PC-9 (cell line): ENCODE data around the gene CARMIL1.

Experiments used
- EZH2 ChIP-seq: fragments of 200-600 bp; sonication (generic); IDR thresholded peaks from 2 replicates; pipeline ENCODE4 v1.8.0; 2017; ENCODE audit warnings: antibody characterized with exemption, low read depth
- TF ChIP-seq, protein P1 (sequence below): fragments of 200-600 bp; sonication (generic); conservative IDR thresholded peaks from 2 replicates; pipeline ENCODE4 v1.6.1; 2017; ENCODE audit warnings: mixed run types, antibody characterized with exemption, mild to moderate bottlenecking, moderate library complexity

DNA sequence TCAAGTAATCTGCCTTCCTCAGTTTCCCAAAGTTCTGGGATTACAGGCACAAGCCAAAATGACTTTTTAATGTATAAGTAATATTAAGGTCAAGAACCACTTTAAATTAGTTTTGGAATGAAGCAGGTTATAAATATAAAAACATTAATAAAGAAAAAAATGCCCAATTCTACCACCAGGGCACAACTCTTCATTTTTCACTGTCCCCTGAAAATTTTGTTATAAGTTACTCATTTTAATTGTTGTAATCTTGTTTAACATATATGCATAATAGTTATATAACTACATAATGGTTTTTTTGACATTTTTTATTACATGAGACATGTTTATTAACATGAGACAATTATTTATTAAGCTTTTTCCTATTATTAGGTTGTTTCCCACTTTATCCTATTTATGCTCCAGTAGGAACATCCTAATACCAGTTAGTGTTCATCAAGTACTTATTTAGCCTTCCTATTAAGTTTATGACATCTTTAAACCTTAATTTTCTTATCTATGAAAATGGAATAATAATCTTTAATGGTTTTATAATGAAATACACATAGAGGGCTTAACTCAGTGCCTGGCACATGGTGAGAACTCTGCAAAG is 190.7 kb downstream of the CARMIL1 start:
- TF ChIP-seq, protein P1, sequence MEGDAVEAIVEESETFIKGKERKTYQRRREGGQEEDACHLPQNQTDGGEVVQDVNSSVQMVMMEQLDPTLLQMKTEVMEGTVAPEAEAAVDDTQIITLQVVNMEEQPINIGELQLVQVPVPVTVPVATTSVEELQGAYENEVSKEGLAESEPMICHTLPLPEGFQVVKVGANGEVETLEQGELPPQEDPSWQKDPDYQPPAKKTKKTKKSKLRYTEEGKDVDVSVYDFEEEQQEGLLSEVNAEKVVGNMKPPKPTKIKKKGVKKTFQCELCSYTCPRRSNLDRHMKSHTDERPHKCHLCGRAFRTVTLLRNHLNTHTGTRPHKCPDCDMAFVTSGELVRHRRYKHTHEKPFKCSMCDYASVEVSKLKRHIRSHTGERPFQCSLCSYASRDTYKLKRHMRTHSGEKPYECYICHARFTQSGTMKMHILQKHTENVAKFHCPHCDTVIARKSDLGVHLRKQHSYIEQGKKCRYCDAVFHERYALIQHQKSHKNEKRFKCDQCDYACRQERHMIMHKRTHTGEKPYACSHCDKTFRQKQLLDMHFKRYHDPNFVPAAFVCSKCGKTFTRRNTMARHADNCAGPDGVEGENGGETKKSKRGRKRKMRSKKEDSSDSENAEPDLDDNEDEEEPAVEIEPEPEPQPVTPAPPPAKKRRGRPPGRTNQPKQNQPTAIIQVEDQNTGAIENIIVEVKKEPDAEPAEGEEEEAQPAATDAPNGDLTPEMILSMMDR: peak; percentile 49
- no peak for TF ChIP-seq EZH2
